Lower leg skin (tissue), 4 donors: ENCODE data around the gene GALK2. TPM values are rescaled to one million over a fixed set of nuclear protein-coding genes. Genes with fewer than 3 reads are reported as not detected.
A peak's percentile ranks its signal among the peaks of the same experiment; 100 is the strongest.

Experiments used
- DNase-seq, 2 donors: peaks; one replicate each; pipeline ENCODE4 v3.0.0-alpha.2; 2019; ENCODE audit warnings: low spot score in 2 of 2
- H3K4me3 ChIP-seq: fragments of 200-600 bp; sonication (generic); 2 replicates; pipeline ENCODE4 v1.5.1; 2017; ENCODE audit warnings: mild to moderate bottlenecking, low read depth; ENCODE audit not compliant: poor library complexity, severe bottlenecking
- POLR2A ChIP-seq, 2 donors: fragments of 450-650 bp; IDR thresholded peaks; one replicate each; pipeline ENCODE4 v1.6.1; 2016 to 2017; ENCODE audit warnings: antibody characterized with exemption in 2 of 2, mild to moderate bottlenecking in 1 of 2, moderate library complexity in 1 of 2
- WGBS, 2 donors: methylation state at CpG; one replicate each; pipeline ENCODE4 v1.1.5; 2018; 5-methylcytosine and 5-hydroxymethylcytosine counted together
- intact Hi-C: fragments of 100-400 bp; cut with DNase I; formaldehyde crosslinking; loops from one replicate; pipeline ENCODE4 v1.15.0; 2023; ENCODE audit warnings: low total_unique reads
- total RNA-seq, 4 donors: library from RNA; depleted of rRNA; stranded (reverse); fragments of >200 nt; gene quantifications; one replicate each; pipeline ENCODE4 v1.1.0, GENCODE V29; 2016
- TF ChIP-seq, protein P1 (sequence below), 3 donors: fragments of 450-650 bp; IDR thresholded peaks; one replicate each; pipeline ENCODE4 v1.5.1; 2016; ENCODE audit warnings: antibody characterized with exemption in 3 of 3, mild to moderate bottlenecking in 3 of 3, moderate library complexity in 2 of 3

Gene GALK2
- total RNA-seq, 4 donors from 2014 or later: 20.7 to 35.4 (median 27.8) TPM

GRCh38 chr15:49229922-49230321 is 59.9 kb downstream of the GALK2 start:
- intact Hi-C loops: loop anchor here (10.0 kb wide), 1 partner anchor 195 kb away; the partner anchor contains the start of gene FGF7
- H3K4me3 ChIP-seq: no peak overlapping the region
- whole genome bisulfite sequencing, 2 donors: 94 to 100% methylated on average over 5 of the region's 5 CpGs
- TF ChIP-seq POLR2A (IDR thresholded peaks at IDR 0.05): no peak
- TF ChIP-seq, protein P1, sequence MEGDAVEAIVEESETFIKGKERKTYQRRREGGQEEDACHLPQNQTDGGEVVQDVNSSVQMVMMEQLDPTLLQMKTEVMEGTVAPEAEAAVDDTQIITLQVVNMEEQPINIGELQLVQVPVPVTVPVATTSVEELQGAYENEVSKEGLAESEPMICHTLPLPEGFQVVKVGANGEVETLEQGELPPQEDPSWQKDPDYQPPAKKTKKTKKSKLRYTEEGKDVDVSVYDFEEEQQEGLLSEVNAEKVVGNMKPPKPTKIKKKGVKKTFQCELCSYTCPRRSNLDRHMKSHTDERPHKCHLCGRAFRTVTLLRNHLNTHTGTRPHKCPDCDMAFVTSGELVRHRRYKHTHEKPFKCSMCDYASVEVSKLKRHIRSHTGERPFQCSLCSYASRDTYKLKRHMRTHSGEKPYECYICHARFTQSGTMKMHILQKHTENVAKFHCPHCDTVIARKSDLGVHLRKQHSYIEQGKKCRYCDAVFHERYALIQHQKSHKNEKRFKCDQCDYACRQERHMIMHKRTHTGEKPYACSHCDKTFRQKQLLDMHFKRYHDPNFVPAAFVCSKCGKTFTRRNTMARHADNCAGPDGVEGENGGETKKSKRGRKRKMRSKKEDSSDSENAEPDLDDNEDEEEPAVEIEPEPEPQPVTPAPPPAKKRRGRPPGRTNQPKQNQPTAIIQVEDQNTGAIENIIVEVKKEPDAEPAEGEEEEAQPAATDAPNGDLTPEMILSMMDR (IDR thresholded peaks at IDR 0.05): no peak
- no peak for DNase-seq

DNA sequence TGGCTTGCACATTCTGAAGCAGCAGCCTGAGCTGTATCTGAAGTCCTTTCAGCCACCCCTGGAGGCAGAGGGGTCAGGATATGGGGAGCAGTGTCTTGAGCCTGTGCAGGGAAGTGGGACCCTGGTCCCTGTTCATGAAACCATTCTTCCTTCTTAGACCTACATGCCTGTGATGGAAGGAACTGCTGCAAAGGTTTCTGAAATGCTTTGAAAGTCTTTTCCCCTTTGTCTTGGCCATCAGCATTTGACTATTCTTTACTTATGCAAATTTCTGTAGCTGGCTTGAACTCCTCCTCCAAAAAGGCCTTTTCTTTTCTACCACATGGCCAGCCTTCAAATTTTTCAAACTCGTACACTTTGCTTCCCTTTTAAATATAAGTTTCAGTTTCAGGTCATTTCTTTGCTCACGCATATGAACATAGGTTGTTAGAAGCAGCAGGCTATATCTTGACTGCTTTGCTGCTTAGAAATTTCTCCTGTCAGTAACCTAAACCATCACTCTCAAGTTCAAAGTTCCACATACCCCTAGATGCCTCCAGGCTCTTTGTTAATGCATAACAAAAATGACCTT is 62.3 kb downstream of the GALK2 start:
- TF ChIP-seq, protein P1 (IDR thresholded peaks at IDR 0.05): no peak
- no peak for TF ChIP-seq POLR2A (IDR thresholded peaks at IDR 0.05)
- no peak for DNase-seq
- 84 to 94% methylated on average over 2 of the region's 2 CpGs for WGBS, 2 donors
- intact Hi-C loops: loop anchor here (10.0 kb wide), 1 partner anchor 192 kb away; the partner anchor contains the start of gene FGF7
- no peak overlapping the region for H3K4me3 ChIP-seq

DNA sequence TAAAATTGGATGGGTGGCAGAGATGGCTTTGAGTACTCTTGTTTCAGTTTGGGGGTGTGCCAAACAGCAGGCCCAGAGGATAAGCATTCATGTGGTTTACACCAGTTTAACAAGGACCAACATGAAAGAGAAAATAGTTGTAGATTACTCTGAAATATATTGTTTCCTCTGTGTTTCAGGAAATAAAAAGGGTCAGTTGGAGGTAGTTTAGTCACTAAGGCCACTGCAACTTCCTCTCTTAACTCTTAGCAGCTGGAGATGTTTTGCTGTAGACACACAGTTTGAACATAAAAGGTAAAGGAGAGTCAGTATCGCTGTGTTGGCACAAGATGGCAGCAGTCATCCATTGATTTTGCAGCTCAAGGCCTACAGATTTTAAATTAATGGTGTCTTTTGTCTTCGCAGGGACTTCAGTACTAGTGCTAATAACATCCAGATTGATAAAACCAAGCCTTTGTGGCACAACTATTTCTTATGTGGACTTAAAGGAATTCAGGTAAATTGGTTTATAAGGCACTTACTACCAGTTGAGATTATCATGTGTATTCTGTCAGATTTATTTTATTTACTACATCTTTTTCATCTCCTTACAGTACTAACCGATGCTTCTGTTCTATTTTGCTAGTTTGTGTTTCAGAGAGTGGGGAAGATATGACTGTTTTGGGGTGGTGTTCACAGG is 65.5 kb downstream of the GALK2 start:
- peak in 1 of 2 donors; percentile 27 for DNase-seq
- 40 to 49% methylated on average over 3 of the region's 3 CpGs for WGBS, 2 donors
- intact Hi-C loops: loop anchor here (10.0 kb wide), 1 partner anchor 189 kb away; the partner anchor contains the start of gene FGF7
- no peak overlapping the region for H3K4me3 ChIP-seq
- TF ChIP-seq POLR2A (IDR thresholded peaks at IDR 0.05): no peak
- TF ChIP-seq, protein P1 (IDR thresholded peaks at IDR 0.05): peak in 1 of 3 donors; percentile 34

DNA sequence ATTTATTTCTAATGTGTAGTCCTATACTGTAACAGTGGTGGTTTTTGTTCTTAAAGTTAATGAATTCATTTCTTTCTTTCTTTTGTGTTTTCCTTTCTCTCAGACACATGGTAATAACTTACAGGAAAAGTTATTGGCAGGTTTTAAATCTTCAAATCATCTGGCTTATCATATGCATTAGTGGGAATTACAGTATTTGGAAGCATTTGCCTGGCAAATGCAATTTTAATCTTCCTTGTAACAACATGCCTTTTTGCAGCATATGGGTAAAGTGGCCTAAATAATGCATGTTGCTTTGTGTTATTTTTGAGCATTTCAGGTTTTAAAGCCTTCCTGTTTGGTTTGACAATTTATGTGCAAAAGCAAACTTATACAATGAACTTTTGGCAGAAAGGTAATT is 66.8 kb downstream of the GALK2 start:
- intact Hi-C loops: loop anchor here (10.0 kb wide), 1 partner anchor 188 kb away; the partner anchor contains the start of gene FGF7
- TF ChIP-seq, protein P1 (IDR thresholded peaks at IDR 0.05): no peak
- no peak for TF ChIP-seq POLR2A (IDR thresholded peaks at IDR 0.05)
- DNase-seq: no peak
- no peak overlapping the region for H3K4me3 ChIP-seq

DNA sequence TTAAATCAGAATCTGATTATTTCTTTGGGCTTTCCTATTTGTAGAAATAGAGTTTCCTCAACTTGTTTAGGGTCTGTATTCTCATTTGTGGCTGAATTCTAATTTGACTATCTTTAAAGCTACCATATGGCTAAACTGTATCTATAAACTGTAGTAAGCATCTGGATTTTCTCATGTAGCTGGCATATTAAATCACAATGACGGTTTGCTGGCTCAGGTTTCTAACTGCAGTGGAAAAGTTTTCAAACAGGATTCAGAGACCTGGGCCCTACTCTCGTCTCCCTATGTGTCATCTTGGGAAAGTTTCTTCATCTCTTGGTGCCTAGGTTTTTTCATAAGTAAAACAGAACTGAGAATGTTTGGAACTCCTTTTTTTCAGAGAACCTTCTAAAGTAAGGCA is 68.3 kb downstream of the GALK2 start:
- H3K4me3 ChIP-seq: no peak overlapping the region
- WGBS, 2 donors: 32 to 55% methylated on average over 2 of the region's 2 CpGs
- TF ChIP-seq, protein P1 (IDR thresholded peaks at IDR 0.05): no peak
- no peak for TF ChIP-seq POLR2A (IDR thresholded peaks at IDR 0.05)
- intact Hi-C loops: loop anchor here (10.0 kb wide), 1 partner anchor 186 kb away; the partner anchor contains the start of gene FGF7
- no peak for DNase-seq
